Coronary artery (tissue), 2 donors: ENCODE results near the gene HPN.

Experiments
- DNase-seq: peaks from one replicate; pipeline ENCODE4 v3.0.0-alpha.2; 2017; ENCODE audit warnings: low spot score
- H3K27ac ChIP-seq, 2 donors: fragments of 200-600 bp; sonication (generic); one replicate each; pipeline ENCODE4 v1.5.1; 2016 to 2019
- H3K4me3 ChIP-seq: fragments of 200-600 bp; sonication (generic); 2 replicates; pipeline ENCODE4 v1.5.1; 2016; ENCODE audit warnings: mild to moderate bottlenecking, moderate library complexity
- CTCF ChIP-seq: fragments of 200-600 bp; sonication (generic); IDR thresholded peaks from one replicate; pipeline ENCODE4 v1.5.1; 2019; ENCODE audit warnings: antibody characterized with exemption

HPN gene

GRCh38 chr19:35034005-35034502 lies 7.5 kb upstream of the HPN start:
- Histone ChIP-seq H3K4me3 (no peak overlapping the region), H3K27ac (no peak overlapping the region)
- no peak for TF ChIP-seq CTCF
- DNase-seq, result no peak

GRCh38 chr19:35034588-35035382 lies 6.7 kb upstream of the HPN start:
- H3K4me3 ChIP-seq, result no peak overlapping the region
- DNase-seq, result no peak
- H3K27ac ChIP-seq, result no peak overlapping the region
- no peak for TF ChIP-seq CTCF

- H3K27ac ChIP-seq, result peak overlapping the region in 1 of 2 donors; percentile 48
- H3K4me3 ChIP-seq, result no peak overlapping the region
- DNase-seq, result no peak
- no peak for TF ChIP-seq CTCF
These were observed 3.6 kb upstream of the HPN start for GRCh38 chr19:35037716-35038622.

- no peak for TF ChIP-seq CTCF
- H3K27ac ChIP-seq, result peak overlapping the region in 1 of 2 donors; percentile 77
- no peak for DNase-seq
- H3K4me3 ChIP-seq, result no peak overlapping the region
These were observed 2.7 kb upstream of the HPN start for GRCh38 chr19:35038623-35039512.

GRCh38 chr19:35039881-35040825 lies 1.4 kb upstream of the HPN start:
- TF ChIP-seq CTCF, result no peak
- no peak for DNase-seq
- H3K27ac ChIP-seq, result peak overlapping the region in 1 of 2 donors; percentile 77
- H3K4me3 ChIP-seq, result peak overlapping the region; percentile 52
